ENCODE results near the gene IL6R.
"Not testable (repeated sequence)": the region's sequence is repeated elsewhere in the genome, so short reads cannot be mapped to it uniquely, and the experiment has no call there.

Gene IL6R

GRCh38 chr1:154485106-154485505 lies 80.0 kb downstream of the IL6R start:
- no peak for DNase-seq

GRCh38 chr1:154485910-154486496 lies 80.9 kb downstream of the IL6R start:
- no peak for DNase-seq

- DNase-seq = not testable (repeated sequence)
Measured at GRCh38 chr1:154486756-154487155, 81.6 kb downstream of the IL6R start.

- no peak for DNase-seq
Measured at GRCh38 chr1:154488922-154489321, 83.8 kb downstream of the IL6R start.

- no peak for DNase-seq
Measured at GRCh38 chr1:154489695-154490274, 84.6 kb downstream of the IL6R start.

- no peak for DNase-seq
Measured at GRCh38 chr1:154490317-154490716, 85.2 kb downstream of the IL6R start.

- no peak for DNase-seq
Measured at GRCh38 chr1:154492115-154492514, 87.0 kb downstream of the IL6R start.

GRCh38 chr1:154493276-154493675 lies 88.1 kb downstream of the IL6R start:
- no peak for DNase-seq

GRCh38 chr1:154495496-154496273 lies 90.5 kb downstream of the IL6R start:
- DNase-seq = no peak

- DNase-seq = no peak
Measured at GRCh38 chr1:154496383-154496782, 91.2 kb downstream of the IL6R start.

GRCh38 chr1:154497026-154497806 lies 92.1 kb downstream of the IL6R start:
- no peak for DNase-seq

- no peak for DNase-seq
Measured at GRCh38 chr1:154499446-154499845, 94.3 kb downstream of the IL6R start.

- no peak for DNase-seq
Measured at GRCh38 chr1:154500533-154500932, 95.4 kb downstream of the IL6R start.

- DNase-seq = no peak
Measured at GRCh38 chr1:154501423-154502065, 96.4 kb downstream of the IL6R start.

GRCh38 chr1:154502066-154502743 lies 97.1 kb downstream of the IL6R start, which contains the start of the genes SHE and TDRD10:
TSS of gene SHE (minus strand) at chr1:154502412. CDS start at chr1:154502026, 386 bp downstream.
TSS of gene TDRD10 (plus strand) at chr1:154502219. CDS start at chr1:154506904, 4,685 bp downstream.
- DNase-seq = no peak

- no peak for DNase-seq
Measured at GRCh38 chr1:154502744-154503115, 97.6 kb downstream of the IL6R start.

GRCh38 chr1:154503898-154504297 lies 98.8 kb downstream of the IL6R start:
- DNase-seq = no peak

GRCh38 chr1:154512760-154513159 lies 107.6 kb downstream of the IL6R start:
- no peak for DNase-seq

GRCh38 chr1:154514066-154514553 lies 109.0 kb downstream of the IL6R start:
- DNase-seq = no peak

GRCh38 chr1:154517661-154518060 lies 112.5 kb downstream of the IL6R start:
- DNase-seq = no peak
